Epithelial cell of prostate (primary cell): ENCODE data around the gene IGSF23.
"Not testable (repeated sequence)": the region's sequence is repeated elsewhere in the genome, so short reads cannot be mapped to it uniquely, and the experiment has no call there.

Experiments
- DNase-seq: peaks from one replicate; pipeline ENCODE4 v3.0.0-alpha.2; 2011; ENCODE audit warnings: low read depth, low spot score
- H3K27ac ChIP-seq: fragments of 450-650 bp; 2 replicates; pipeline ENCODE4 v1.5.1; 2017; ENCODE audit warnings: mild to moderate bottlenecking

Gene IGSF23

GRCh38 chr19:44585371-44586133, 27.8 kb upstream of the IGSF23 start:
- H3K27ac ChIP-seq = no peak overlapping the region
- DNase-seq = no peak

GRCh38 chr19:44587963-44588770, 25.2 kb upstream of the IGSF23 start:
- H3K27ac ChIP-seq = peak overlapping the region; percentile 93
- DNase-seq = peak; percentile 54

GRCh38 chr19:44588771-44589112, 24.6 kb upstream of the IGSF23 start:
- peak overlapping the region; percentile 93 for H3K27ac ChIP-seq
- DNase-seq = no peak

GRCh38 chr19:44590245-44591059, 22.9 kb upstream of the IGSF23 start:
- DNase-seq = no peak
- no peak overlapping the region for H3K27ac ChIP-seq

GRCh38 chr19:44591340-44591993, 21.9 kb upstream of the IGSF23 start:
- H3K27ac ChIP-seq, DNase-seq: not testable (repeated sequence)

GRCh38 chr19:44592451-44592890, 20.9 kb upstream of the IGSF23 start:
- H3K27ac ChIP-seq = peak overlapping the region; percentile 23
- no peak for DNase-seq

GRCh38 chr19:44593294-44593693, 20.1 kb upstream of the IGSF23 start:
- no peak for DNase-seq
- H3K27ac ChIP-seq = no peak overlapping the region

- H3K27ac ChIP-seq, DNase-seq: not testable (repeated sequence)
These were observed 19.5 kb upstream of the IGSF23 start for GRCh38 chr19:44593866-44594266.

GRCh38 chr19:44596428-44597130, 16.8 kb upstream of the IGSF23 start:
- no peak for DNase-seq
- no peak overlapping the region for H3K27ac ChIP-seq

GRCh38 chr19:44597131-44597491, 16.3 kb upstream of the IGSF23 start:
- DNase-seq = no peak
- H3K27ac ChIP-seq = no peak overlapping the region

- DNase-seq = no peak
- H3K27ac ChIP-seq = no peak overlapping the region
These were observed 15.0 kb upstream of the IGSF23 start for GRCh38 chr19:44598355-44598754.

- no peak overlapping the region for H3K27ac ChIP-seq
- no peak for DNase-seq
These were observed 14.5 kb upstream of the IGSF23 start for GRCh38 chr19:44598880-44599279.

GRCh38 chr19:44600466-44600865, 12.9 kb upstream of the IGSF23 start:
- no peak for DNase-seq
- H3K27ac ChIP-seq = no peak overlapping the region

- peak overlapping the region; percentile 41 for H3K27ac ChIP-seq
- DNase-seq = peak; percentile 59
These were observed 11.3 kb upstream of the IGSF23 start for GRCh38 chr19:44602081-44602480.

GRCh38 chr19:44603201-44603945, 10.0 kb upstream of the IGSF23 start:
- H3K27ac ChIP-seq = peak overlapping the region; percentile 41
- no peak for DNase-seq

GRCh38 chr19:44604241-44604640, 9.1 kb upstream of the IGSF23 start:
- peak overlapping the region; percentile 41 for H3K27ac ChIP-seq
- no peak for DNase-seq

- no peak overlapping the region for H3K27ac ChIP-seq
- DNase-seq = no peak
These were observed 7.8 kb upstream of the IGSF23 start for GRCh38 chr19:44605547-44605946.

GRCh38 chr19:44607049-44607448, 6.3 kb upstream of the IGSF23 start:
- no peak for DNase-seq
- peak overlapping the region; percentile 59 for H3K27ac ChIP-seq

- H3K27ac ChIP-seq = peak overlapping the region; percentile 59
- no peak for DNase-seq
These were observed 5.4 kb upstream of the IGSF23 start for GRCh38 chr19:44607917-44608316.
